KG1 (cell line): ENCODE results near the gene HDHD3.
A peak's percentile ranks its signal among the peaks of the same experiment; 100 is the strongest.
"Not testable (repeated sequence)": the region's sequence is repeated elsewhere in the genome, so short reads cannot be mapped to it uniquely, and the experiment has no call there.

ENCODE experiments used
- DNase-seq: peaks from one replicate; lab custom pipeline; 2025; lab: John Stamatoyannopoulos, UW

Gene HDHD3

GRCh38 chr9:113376634-113377567 is at the start of gene HDHD3:
Gene HDHD3, minus strand, starts transcription at chr9:113376986. Its CDS starts 2,632 bp downstream, at chr9:113374354.
- peak; percentile 57 for DNase-seq

- DNase-seq = no peak
These were observed 48.3 kb upstream of the HDHD3 start for GRCh38 chr9:113425072-113425471.

- DNase-seq = no peak
These were observed 44.9 kb upstream of the HDHD3 start for GRCh38 chr9:113421726-113422125.

GRCh38 chr9:113417370-113417769 is 40.6 kb upstream of the HDHD3 start:
- no peak for DNase-seq

GRCh38 chr9:113416149-113416721 is 39.4 kb upstream of the HDHD3 start:
- DNase-seq = no peak

GRCh38 chr9:113410207-113410864 is 33.5 kb upstream of the HDHD3 start, which contains the start of the genes C9orf43 and POLE3:
Gene C9orf43, plus strand, starts transcription at chr9:113410747. Its CDS starts 2,747 bp downstream, at chr9:113413494.
Gene POLE3, minus strand, starts transcription at chr9:113410675. Its CDS starts 382 bp downstream, at chr9:113410293.
- peak; percentile 95 for DNase-seq

- no peak for DNase-seq
These were observed 33.1 kb upstream of the HDHD3 start for GRCh38 chr9:113409883-113410206.

- DNase-seq = no peak
These were observed 32.7 kb upstream of the HDHD3 start for GRCh38 chr9:113409481-113409880.

- DNase-seq = not testable (repeated sequence)
These were observed 30.2 kb upstream of the HDHD3 start for GRCh38 chr9:113406873-113407511.

GRCh38 chr9:113406353-113406752 is 29.6 kb upstream of the HDHD3 start:
- not testable (repeated sequence) for DNase-seq

- DNase-seq = no peak
These were observed 26.9 kb upstream of the HDHD3 start for GRCh38 chr9:113403646-113404045.

- peak; percentile 96 for DNase-seq
These were observed 24.4 kb upstream of the HDHD3 start, which contains the start of gene ALAD for GRCh38 chr9:113401027-113401792. Gene ALAD, minus strand, starts transcription at chr9:113401284. Its CDS starts 7,725 bp downstream, at chr9:113393559.

- DNase-seq = no peak
These were observed 22.9 kb upstream of the HDHD3 start for GRCh38 chr9:113399646-113400200.

GRCh38 chr9:113398796-113399195 is 22.0 kb upstream of the HDHD3 start:
- no peak for DNase-seq

GRCh38 chr9:113397203-113397631 is 20.4 kb upstream of the HDHD3 start:
- DNase-seq = no peak

GRCh38 chr9:113395000-113395861 is 18.4 kb upstream of the HDHD3 start:
- no peak for DNase-seq

- DNase-seq = no peak
These were observed 16.5 kb upstream of the HDHD3 start for GRCh38 chr9:113393281-113393680.

GRCh38 chr9:113391917-113392316 is 15.1 kb upstream of the HDHD3 start:
- no peak for DNase-seq

- DNase-seq = no peak
These were observed 13.6 kb upstream of the HDHD3 start for GRCh38 chr9:113390192-113390960.
